Esophagus muscularis mucosa (tissue), 3 donors: ENCODE data around the gene SF3A1.

Experiments used
- POLR2A ChIP-seq: fragments of 450-650 bp; IDR thresholded peaks from one replicate; pipeline ENCODE4 v1.6.1; 2017; ENCODE audit warnings: antibody characterized with exemption, moderate library complexity, mild to moderate bottlenecking, low read depth
- TF ChIP-seq, protein P1 (sequence below), 3 experiments: fragments of 200-600 bp in 2 of 3; fragments of 450-650 bp in 1 of 3; sonication (generic) in 2 of 3; IDR thresholded peaks; one replicate each; pipeline ENCODE4 v1.5.1; 2017 to 2019; ENCODE audit warnings: antibody characterized with exemption in 3 of 3, mild to moderate bottlenecking in 2 of 3, moderate library complexity in 1 of 3

DNA sequence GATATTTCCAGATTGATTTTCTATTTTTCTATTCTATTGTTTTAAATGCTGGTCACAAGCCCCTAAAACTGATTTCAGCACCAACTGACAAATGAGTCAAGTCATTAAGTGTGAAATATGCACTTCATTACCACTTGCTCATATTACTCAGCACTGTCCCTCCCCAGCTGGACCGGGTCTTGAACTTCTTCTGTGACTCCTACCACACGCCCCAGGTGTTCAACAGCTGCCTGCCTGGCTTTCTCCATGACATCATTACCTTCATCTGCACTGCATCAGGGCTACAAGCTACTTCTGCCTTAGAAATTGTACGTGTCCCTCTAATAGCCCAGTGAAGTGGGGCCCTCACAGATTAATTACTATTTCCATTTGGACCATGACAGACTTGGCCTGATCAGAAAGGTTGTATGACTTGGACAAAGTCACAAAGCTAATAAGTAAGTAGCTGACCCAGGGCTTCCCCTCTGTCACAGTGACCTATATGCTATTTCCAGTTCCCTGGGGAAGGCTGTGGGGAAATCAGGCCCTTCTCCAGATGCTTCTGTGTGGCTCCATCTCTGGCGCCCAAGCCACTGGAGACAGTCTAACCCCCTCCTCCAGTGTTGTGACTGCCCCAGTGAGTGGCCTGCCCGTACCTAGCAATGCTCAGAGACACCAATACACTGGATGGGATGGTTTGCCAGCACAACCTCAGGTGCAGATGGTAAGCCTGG, 48.0 kb downstream of the SF3A1 start:
- TF ChIP-seq, protein P1, sequence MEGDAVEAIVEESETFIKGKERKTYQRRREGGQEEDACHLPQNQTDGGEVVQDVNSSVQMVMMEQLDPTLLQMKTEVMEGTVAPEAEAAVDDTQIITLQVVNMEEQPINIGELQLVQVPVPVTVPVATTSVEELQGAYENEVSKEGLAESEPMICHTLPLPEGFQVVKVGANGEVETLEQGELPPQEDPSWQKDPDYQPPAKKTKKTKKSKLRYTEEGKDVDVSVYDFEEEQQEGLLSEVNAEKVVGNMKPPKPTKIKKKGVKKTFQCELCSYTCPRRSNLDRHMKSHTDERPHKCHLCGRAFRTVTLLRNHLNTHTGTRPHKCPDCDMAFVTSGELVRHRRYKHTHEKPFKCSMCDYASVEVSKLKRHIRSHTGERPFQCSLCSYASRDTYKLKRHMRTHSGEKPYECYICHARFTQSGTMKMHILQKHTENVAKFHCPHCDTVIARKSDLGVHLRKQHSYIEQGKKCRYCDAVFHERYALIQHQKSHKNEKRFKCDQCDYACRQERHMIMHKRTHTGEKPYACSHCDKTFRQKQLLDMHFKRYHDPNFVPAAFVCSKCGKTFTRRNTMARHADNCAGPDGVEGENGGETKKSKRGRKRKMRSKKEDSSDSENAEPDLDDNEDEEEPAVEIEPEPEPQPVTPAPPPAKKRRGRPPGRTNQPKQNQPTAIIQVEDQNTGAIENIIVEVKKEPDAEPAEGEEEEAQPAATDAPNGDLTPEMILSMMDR (IDR thresholded peaks at IDR 0.05) = no peak
- no peak for TF ChIP-seq POLR2A
